ENCODE measurements around the gene DNAAF5. TPM values are rescaled to one million over a fixed set of nuclear protein-coding genes. Genes with fewer than 3 reads are reported as not detected.

The DNAAF5 gene
- total and polyA plus RNA-seq, 2 experiments from 2014 or later, result 19.0 to 23.5 TPM

DNA sequence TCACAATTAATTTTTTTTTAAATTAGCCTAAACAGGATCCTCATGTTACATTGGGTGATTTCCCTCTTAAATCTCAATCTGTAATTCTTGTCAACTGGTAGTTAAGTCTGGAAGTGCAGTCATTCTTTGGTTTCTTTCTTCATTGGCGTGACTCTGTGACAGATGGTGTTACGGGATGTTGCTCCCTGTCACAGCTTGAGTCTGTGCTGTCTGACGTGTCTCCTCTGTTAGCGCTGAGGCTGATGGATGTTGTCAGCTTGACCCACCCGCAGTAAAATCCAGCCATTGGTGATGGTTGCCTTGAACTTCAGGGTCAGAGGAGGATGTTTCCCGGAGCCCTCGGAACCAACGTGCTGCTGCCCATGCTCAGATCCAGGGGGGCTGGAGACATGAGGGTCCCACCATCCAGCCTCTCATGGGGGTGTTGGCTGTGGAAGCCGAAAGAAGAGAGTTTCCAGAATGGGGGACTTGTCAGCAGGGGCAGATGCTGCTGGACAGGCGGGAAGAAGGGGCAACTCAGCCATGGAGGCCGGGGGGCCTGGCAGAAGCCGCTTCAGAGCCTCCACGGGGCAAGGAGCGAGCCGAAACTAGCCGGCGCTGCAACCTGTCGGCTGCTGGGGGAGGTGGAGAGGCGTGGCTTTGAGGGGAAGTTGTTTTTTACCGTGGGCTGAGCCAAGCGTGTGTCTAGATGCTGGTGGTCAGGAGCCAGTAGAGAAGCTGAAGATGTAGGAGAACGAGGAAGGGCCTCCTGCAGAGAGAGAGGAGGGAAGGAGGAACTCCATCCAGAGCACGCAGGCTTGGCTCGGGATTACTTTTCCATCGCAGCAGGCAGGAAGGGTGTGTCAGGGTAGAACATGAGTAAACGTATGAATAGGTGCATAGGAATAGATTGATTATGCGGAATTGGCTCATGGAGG, 109.2 kb downstream of the DNAAF5 start:
- H3K79me2 ChIP-seq, result peaks cover 64% of the 10 kb centered on the region
- no peaks in the 10 kb centered on the region for H3K9me2 ChIP-seq (replicated peaks; ENCODE audit: insufficient read depth)
- no peak overlapping the region for H3K4me2 ChIP-seq
- no peak overlapping the region for H3K4me3 ChIP-seq
- H2AFZ ChIP-seq, result no peak overlapping the region
- no peaks in the 10 kb centered on the region for H3K36me3 ChIP-seq (replicated peaks; ENCODE audit: insufficient read depth, low read depth)
- peaks cover 20% of the 10 kb centered on the region for H3K4me1 ChIP-seq (ENCODE audit: insufficient read depth)
- H3K27me3 ChIP-seq, result no peaks in the 10 kb centered on the region
- WGBS (ENCODE audit: low lambda C conversion rate, missing lambda C conversion rate), result 90% methylated on average over 27 of the region's 27 CpGs
- no peak for DNase-seq (ENCODE audit: low spot score)
- H3K27ac ChIP-seq, result no peak overlapping the region
- H4K20me1 ChIP-seq (ENCODE audit: insufficient read depth, poor library complexity, severe bottlenecking), result peaks cover 28% of the 10 kb centered on the region
- TF ChIP-seq, protein P1, sequence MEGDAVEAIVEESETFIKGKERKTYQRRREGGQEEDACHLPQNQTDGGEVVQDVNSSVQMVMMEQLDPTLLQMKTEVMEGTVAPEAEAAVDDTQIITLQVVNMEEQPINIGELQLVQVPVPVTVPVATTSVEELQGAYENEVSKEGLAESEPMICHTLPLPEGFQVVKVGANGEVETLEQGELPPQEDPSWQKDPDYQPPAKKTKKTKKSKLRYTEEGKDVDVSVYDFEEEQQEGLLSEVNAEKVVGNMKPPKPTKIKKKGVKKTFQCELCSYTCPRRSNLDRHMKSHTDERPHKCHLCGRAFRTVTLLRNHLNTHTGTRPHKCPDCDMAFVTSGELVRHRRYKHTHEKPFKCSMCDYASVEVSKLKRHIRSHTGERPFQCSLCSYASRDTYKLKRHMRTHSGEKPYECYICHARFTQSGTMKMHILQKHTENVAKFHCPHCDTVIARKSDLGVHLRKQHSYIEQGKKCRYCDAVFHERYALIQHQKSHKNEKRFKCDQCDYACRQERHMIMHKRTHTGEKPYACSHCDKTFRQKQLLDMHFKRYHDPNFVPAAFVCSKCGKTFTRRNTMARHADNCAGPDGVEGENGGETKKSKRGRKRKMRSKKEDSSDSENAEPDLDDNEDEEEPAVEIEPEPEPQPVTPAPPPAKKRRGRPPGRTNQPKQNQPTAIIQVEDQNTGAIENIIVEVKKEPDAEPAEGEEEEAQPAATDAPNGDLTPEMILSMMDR (IDR thresholded peaks at IDR 0.05; ENCODE audit: poor library complexity), result no peak
- TF ChIP-seq EZH2phosphoT487 (IDR thresholded peaks at IDR 0.05; ENCODE audit: low read depth, severe bottlenecking, unreplicated experiment) (no peak), EZH2 (IDR thresholded peaks at IDR 0.05; ENCODE audit: borderline replicate concordance) (no peak)
- H3K9me3 ChIP-seq (ENCODE audit: low read depth), result no peaks in the 10 kb centered on the region

Other genes starting within 250 kb of the DNAAF5 start
- gene PDGFA, start 206.9 kb upstream of the DNAAF5 start, total RNA-seq, result 56.6 and 63.1 TPM in 2 replicates
- 22.3 and 30.7 TPM in 2 replicates for gene PDGFA, start 206.9 kb upstream of the DNAAF5 start, polyA plus RNA-seq
- gene PRKAR1B, start 582 bp downstream of the DNAAF5 start, total RNA-seq, result 16.6 and 23.4 TPM in 2 replicates
- gene PRKAR1B, start 582 bp downstream of the DNAAF5 start, polyA plus RNA-seq, result 27.4 and 28.7 TPM in 2 replicates
- gene SUN1, start 105.8 kb downstream of the DNAAF5 start, total RNA-seq, result 101 and 109 TPM in 2 replicates
- gene SUN1, start 105.8 kb downstream of the DNAAF5 start, polyA plus RNA-seq, result 72.3 and 75.0 TPM in 2 replicates
- 46.3 and 48.3 TPM in 2 replicates for gene GET4, start 149.9 kb downstream of the DNAAF5 start, total RNA-seq
- 102 and 126 TPM in 2 replicates for gene GET4, start 149.9 kb downstream of the DNAAF5 start, polyA plus RNA-seq
- 25.8 and 35.7 TPM in 2 replicates for gene ADAP1, start 228.0 kb downstream of the DNAAF5 start, total RNA-seq
- 16.3 and 25.6 TPM in 2 replicates for gene ADAP1, start 228.0 kb downstream of the DNAAF5 start, polyA plus RNA-seq
- gene COX19, start 248.8 kb downstream of the DNAAF5 start, total RNA-seq, result 9.9 and 11.6 TPM in 2 replicates
- 18.9 and 21.2 TPM in 2 replicates for gene COX19, start 248.8 kb downstream of the DNAAF5 start, polyA plus RNA-seq